SK-N-SH (cell line): Measurements from ENCODE around the gene ASPSCR1.

Experiments
- NFIC ChIP-seq: IDR thresholded peaks from 2 replicates; pipeline ENCODE4 v1.4.0; 2012; ENCODE audit warnings: borderline replicate concordance
- TF ChIP-seq, protein P1 (sequence below): fragments of 200-600 bp; sonication (generic); IDR thresholded peaks from 2 replicates; pipeline ENCODE4 v1.6.1; 2017; ENCODE audit warnings: antibody characterized with exemption, mild to moderate bottlenecking, moderate library complexity

DNA sequence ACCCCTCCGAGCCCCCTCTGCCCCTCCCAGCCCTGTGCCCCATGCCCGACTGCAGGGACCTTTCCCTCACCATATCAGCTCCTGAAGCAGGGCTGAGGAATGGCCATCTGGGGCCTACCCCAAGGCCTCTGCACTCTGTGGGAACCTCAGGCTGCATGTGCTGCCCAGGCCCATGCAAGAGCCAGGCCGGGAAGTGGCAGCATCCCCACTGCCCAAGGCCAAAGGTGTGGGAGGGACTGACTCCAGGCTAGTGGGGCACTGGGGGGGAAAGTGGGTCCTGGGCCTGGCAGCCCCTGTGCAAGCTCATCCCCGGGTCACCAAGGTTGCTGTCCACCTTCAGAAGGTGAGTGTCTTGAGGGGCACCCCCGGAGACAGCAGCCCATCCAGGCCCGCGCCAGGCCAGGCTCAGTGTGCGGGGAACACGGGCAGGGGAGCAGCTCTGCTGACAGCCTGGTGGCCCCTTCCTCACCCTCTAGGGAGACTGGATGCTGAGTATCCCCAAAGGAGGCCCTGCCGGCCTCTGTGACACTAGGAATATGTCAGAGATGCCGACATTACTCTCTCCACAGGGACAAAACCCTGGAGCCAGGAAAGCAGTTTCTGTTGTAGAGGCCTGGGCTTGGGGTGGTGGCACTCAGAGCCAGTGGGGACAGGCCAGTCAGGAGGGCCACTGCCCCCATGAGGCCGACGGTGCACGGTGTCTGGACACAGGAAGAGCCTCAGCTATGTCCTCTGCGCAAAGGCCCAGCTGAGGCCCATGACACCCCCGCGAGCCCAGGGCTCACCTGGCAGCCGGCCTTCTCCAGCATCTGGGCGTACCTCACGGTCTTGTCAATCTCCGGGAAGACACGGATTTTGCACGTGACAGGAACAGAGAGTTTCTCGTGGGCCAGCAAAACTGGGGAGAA is 84.9 kb downstream of the ASPSCR1 start:
- no peak for TF ChIP-seq NFIC
- TF ChIP-seq, protein P1, sequence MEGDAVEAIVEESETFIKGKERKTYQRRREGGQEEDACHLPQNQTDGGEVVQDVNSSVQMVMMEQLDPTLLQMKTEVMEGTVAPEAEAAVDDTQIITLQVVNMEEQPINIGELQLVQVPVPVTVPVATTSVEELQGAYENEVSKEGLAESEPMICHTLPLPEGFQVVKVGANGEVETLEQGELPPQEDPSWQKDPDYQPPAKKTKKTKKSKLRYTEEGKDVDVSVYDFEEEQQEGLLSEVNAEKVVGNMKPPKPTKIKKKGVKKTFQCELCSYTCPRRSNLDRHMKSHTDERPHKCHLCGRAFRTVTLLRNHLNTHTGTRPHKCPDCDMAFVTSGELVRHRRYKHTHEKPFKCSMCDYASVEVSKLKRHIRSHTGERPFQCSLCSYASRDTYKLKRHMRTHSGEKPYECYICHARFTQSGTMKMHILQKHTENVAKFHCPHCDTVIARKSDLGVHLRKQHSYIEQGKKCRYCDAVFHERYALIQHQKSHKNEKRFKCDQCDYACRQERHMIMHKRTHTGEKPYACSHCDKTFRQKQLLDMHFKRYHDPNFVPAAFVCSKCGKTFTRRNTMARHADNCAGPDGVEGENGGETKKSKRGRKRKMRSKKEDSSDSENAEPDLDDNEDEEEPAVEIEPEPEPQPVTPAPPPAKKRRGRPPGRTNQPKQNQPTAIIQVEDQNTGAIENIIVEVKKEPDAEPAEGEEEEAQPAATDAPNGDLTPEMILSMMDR, result 0 out of 2 replicates have a peak, but pooled peaks have one; percentile 19
